ENCODE data around the gene STUB1.

STUB1 gene

DNA sequence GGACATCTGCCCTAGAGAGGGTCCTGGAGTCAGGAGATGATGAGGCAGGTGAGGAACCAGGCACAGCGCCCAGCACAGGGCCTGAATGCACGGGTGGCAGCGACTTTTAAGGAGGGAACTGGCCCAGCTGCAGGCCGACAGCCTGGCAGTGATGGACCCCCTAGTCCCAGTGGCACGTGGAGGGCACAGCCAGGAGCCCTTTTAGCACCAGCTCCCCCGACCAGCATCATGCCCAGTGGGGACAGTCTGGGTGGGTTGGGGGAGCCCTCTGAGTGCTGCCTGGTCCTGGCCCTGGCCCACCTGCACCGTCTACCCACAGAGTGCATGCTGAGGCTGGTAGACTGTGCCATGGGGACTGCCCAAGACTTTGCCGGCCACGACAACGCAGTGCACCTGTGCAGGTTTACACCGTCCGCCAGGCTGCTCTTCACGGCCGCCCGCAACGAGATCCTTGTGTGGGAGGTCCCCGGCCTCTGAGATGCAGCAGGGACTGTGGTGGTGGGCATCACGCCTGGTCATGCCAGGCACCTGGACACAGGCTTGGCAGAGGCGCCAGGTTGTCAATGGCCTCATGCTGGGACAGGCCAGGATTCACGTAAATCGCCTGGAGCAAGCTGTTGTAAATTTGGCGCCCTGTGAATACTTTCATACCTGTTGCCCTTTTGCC lies 13.0 kb upstream of the STUB1 start:
- H3K4me3 ChIP-seq (replicated peaks; ENCODE audit: insufficient read depth, low read length) = no peak overlapping the region
- TF ChIP-seq, protein P1, sequence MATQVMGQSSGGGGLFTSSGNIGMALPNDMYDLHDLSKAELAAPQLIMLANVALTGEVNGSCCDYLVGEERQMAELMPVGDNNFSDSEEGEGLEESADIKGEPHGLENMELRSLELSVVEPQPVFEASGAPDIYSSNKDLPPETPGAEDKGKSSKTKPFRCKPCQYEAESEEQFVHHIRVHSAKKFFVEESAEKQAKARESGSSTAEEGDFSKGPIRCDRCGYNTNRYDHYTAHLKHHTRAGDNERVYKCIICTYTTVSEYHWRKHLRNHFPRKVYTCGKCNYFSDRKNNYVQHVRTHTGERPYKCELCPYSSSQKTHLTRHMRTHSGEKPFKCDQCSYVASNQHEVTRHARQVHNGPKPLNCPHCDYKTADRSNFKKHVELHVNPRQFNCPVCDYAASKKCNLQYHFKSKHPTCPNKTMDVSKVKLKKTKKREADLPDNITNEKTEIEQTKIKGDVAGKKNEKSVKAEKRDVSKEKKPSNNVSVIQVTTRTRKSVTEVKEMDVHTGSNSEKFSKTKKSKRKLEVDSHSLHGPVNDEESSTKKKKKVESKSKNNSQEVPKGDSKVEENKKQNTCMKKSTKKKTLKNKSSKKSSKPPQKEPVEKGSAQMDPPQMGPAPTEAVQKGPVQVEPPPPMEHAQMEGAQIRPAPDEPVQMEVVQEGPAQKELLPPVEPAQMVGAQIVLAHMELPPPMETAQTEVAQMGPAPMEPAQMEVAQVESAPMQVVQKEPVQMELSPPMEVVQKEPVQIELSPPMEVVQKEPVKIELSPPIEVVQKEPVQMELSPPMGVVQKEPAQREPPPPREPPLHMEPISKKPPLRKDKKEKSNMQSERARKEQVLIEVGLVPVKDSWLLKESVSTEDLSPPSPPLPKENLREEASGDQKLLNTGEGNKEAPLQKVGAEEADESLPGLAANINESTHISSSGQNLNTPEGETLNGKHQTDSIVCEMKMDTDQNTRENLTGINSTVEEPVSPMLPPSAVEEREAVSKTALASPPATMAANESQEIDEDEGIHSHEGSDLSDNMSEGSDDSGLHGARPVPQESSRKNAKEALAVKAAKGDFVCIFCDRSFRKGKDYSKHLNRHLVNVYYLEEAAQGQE (IDR thresholded peaks at IDR 0.05; ENCODE audit: insufficient replicate concordance, low read depth) = no peak
- TF ChIP-seq POLR2AphosphoS5 (IDR thresholded peaks at IDR 0.05; ENCODE audit: low read depth) (no peak), SPI1 (IDR thresholded peaks at IDR 0.05; ENCODE audit: borderline replicate concordance, low read depth) (no peak), GABPA (IDR thresholded peaks at IDR 0.05; ENCODE audit: low read depth) (no peak)
- TF ChIP-seq, protein P2, sequence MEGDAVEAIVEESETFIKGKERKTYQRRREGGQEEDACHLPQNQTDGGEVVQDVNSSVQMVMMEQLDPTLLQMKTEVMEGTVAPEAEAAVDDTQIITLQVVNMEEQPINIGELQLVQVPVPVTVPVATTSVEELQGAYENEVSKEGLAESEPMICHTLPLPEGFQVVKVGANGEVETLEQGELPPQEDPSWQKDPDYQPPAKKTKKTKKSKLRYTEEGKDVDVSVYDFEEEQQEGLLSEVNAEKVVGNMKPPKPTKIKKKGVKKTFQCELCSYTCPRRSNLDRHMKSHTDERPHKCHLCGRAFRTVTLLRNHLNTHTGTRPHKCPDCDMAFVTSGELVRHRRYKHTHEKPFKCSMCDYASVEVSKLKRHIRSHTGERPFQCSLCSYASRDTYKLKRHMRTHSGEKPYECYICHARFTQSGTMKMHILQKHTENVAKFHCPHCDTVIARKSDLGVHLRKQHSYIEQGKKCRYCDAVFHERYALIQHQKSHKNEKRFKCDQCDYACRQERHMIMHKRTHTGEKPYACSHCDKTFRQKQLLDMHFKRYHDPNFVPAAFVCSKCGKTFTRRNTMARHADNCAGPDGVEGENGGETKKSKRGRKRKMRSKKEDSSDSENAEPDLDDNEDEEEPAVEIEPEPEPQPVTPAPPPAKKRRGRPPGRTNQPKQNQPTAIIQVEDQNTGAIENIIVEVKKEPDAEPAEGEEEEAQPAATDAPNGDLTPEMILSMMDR (IDR thresholded peaks at IDR 0.05; ENCODE audit: insufficient read depth, low read length) = no peak

DNA sequence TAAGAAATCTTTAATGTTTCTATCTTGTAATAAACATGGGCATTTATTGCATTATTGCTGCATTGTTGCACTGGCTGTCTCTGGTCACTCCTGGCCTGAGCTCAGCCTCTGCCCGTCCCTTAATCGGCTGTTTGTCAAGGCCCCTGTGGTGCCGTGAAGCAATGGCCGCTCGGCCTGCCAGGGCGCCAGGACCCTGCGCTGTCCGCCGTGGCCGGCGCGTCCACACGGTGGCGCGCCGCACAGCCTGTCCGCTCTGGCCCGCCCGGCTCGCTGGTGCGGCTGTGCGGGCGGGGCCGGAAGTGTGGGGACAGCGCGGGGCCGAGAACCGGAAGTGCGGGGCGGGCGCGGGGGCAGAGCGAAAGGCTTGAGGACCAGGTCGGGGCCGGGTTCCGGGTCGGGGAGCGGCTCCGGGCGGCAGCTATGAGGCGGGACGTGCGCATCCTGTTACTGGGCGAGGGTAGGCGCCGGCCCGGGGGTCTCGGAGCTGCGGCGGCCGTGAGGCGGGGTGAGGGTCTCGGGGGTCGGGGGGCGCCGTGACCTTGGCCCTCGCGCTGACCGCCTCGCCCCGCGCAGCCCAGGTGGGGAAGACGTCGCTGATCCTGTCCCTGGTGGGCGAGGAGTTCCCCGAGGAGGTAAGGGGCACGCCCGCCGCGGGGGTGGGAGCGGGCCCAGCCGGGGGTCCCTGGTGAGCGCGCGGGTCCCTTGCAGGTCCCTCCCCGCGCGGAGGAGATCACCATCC lies 12.3 kb upstream of the STUB1 start, which contains the start of gene RHOT2:
Gene RHOT2 (plus strand): TSS at position 353 of the 739 bp plus-strand sequence. CDS start 68 bp downstream, at position 421.
- TF ChIP-seq, protein P1 (IDR thresholded peaks at IDR 0.05; ENCODE audit: insufficient replicate concordance, low read depth) = peak; percentile 44
- peak; percentile 95 for TF ChIP-seq GABPA (IDR thresholded peaks at IDR 0.05; ENCODE audit: low read depth)
- TF ChIP-seq, protein P2 (IDR thresholded peaks at IDR 0.05; ENCODE audit: insufficient read depth, low read length) = peak; percentile 75
- TF ChIP-seq SPI1 (IDR thresholded peaks at IDR 0.05; ENCODE audit: borderline replicate concordance, low read depth) = peak; percentile 46; the same call in 1 of the 2 replicates
- peak; percentile 56 for TF ChIP-seq POLR2AphosphoS5 (IDR thresholded peaks at IDR 0.05; ENCODE audit: low read depth)
- peak within 1 kb of the TSS; percentile 97 for H3K4me3 ChIP-seq (replicated peaks; ENCODE audit: insufficient read depth, low read length)
- peak within 1 kb of the TSS; percentile 76 for H3K27ac ChIP-seq (replicated peaks)
- H3K27me3 ChIP-seq (ENCODE audit: insufficient read depth, poor library complexity, severe bottlenecking) = no peaks in the 10 kb centered on the region
- DNase-seq (ENCODE audit: low read depth in 1 of 2, low spot score in 1 of 2) = peak in 1 of 2 experiments; percentile 90

More for the DNA sequence above, 13.0 kb upstream of the STUB1 start:
- H3K27me3 ChIP-seq (ENCODE audit: insufficient read depth, poor library complexity, severe bottlenecking) = no peaks in the 10 kb centered on the region
- no peak for DNase-seq (ENCODE audit: low read depth in 1 of 2, low spot score in 1 of 2)
- 0 out of 2 replicates have a peak overlapping the region, but pooled peaks have one; percentile 3 for H3K27ac ChIP-seq (replicated peaks)

DNA sequence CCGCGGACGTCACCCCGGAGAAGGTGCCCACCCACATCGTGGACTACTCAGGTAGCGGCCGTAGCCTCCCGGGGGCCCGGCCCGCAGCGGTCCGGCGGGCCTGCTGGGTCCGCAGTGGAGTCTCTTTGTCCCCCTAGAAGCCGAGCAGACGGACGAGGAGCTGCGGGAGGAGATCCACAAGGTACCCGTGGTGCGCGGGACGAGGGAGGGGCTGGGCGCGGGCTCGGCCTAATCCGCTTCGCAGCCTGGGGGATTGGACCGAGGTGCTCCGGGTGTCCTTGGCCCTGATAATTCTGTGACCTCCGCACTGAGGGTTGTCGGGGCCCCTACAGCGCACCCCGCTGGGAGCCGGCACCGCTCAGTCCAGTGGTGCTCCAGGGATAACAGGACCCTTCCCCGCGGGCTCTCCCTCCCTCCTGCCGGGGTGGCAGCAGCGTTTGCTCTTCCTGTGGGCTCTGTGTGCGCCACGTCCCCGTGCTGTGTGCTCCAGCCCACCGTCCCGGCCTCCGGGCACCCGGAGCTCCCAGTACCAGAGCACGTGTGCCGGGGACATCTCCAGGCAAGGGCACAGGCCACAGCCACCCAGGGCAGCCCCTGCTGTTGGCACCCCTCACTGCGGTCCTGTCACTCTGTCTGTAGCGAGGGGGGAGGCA lies 11.6 kb upstream of the STUB1 start:
- Histone ChIP-seq H3K27me3 (ENCODE audit: insufficient read depth, poor library complexity, severe bottlenecking) (no peaks in the 10 kb centered on the region), H3K4me3 (replicated peaks; ENCODE audit: insufficient read depth, low read length) (peak overlapping the region; percentile 97), H3K27ac (replicated peaks) (peak overlapping the region; percentile 76)
- TF ChIP-seq SPI1 (IDR thresholded peaks at IDR 0.05; ENCODE audit: borderline replicate concordance, low read depth) (no peak), POLR2AphosphoS5 (IDR thresholded peaks at IDR 0.05; ENCODE audit: low read depth) (no peak), GABPA (IDR thresholded peaks at IDR 0.05; ENCODE audit: low read depth) (no peak)
- TF ChIP-seq, protein P2 (IDR thresholded peaks at IDR 0.05; ENCODE audit: insufficient read depth, low read length) = no peak
- TF ChIP-seq, protein P1 (IDR thresholded peaks at IDR 0.05; ENCODE audit: insufficient replicate concordance, low read depth) = no peak
- no peak for DNase-seq (ENCODE audit: low read depth in 1 of 2, low spot score in 1 of 2)
